Fibroblast of skin of right biceps (primary cell): ENCODE results near the gene PTGES.
"Not testable (repeated sequence)": the region's sequence is repeated elsewhere in the genome, so short reads cannot be mapped to it uniquely, and the experiment has no call there.

ENCODE experiments used
- DNase-seq: peaks from one replicate; pipeline ENCODE4 v3.0.0-alpha.2; 2013

PTGES gene

DNA sequence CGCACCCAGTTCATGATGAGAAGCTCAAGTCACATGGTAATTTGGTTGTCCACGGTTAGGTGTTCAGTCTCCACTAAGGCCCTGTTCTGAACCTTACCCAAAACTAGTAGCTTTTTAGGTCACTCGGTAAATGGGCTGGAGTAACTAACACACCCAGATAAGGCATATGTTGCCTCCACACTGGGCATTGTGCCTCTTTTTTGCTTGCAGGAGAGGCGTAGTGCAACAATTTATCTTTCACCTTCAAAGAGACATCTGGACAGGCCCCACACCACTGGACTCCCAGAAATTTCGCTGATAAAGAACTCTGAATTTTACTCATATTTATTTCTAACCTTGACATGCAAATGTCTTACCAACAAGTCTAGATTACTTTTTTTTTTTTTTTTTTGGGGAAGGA, 16.8 kb upstream of the PTGES start:
- no peak for DNase-seq

- DNase-seq: no peak
Observed at GRCh38 chr9:129768486-129768885, 15.6 kb upstream of the PTGES start.

DNA sequence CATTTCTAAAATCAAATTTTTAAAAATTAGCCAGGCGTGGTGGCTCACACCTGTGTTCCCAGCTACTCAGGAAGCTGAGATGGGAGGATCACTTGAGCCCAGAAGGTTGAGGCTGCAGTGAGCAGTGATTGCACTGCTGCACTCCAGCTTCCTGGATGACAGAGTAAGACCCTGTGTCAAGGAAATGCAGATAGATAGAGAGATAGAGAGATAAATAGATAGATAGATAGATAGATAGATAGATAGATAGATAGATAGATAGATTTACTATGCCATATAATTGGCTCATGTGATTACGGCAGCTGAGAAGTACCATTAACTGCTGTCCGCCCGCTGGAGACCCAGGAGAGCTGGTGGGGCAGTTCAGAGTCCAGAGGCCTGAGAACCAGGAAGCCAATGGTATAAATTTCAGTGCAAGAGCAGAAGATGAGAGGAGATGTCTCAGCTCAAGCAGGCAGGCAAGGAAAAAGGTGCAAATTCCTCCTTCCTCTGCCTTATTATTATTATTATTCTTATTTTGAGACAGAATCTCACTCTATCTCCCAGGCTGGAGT, 13.0 kb upstream of the PTGES start:
- DNase-seq: no peak

DNA sequence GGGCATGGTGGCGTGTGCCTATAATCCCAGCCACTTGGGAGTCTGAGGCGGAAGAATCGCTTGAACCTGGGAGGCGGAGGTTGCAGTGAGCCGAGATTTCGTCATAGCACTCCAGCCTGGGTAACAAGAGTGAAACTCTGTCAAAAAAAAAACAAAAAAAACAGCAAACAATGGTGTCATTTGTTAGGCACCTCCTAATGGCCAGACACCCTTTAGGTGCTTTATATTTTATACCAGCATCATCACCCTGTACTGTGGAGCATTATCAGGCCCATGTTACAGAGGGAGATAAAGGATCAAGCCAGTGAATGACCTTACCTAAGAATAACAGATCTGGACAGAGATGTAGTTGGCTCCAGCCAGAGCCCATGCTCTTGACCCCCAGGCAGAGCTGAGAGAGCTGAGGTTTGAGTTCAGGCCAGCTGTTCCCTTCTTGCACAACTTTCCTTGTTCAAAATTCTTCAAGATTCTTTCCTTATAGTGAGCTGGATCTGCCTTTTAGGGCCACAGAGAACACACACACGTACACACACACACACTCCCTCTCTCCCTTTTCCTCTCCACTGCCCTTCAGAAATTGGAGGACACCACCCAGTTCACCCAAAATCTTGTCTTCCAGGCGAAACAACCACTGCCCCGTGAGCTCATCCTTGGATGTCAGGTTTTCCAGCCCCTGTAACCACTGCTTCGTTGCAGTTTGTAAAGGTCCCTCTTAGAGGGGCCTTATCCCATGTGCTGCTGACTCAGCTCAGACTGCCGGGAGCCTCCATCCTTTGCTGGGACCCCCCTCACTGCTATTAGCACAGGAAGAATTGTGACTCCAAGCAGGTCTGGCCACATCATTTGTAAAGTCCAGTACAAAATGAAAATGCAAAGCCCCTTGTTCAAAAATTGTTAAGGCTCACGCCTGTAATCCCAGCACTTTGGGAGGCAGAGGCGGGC, 10.4 kb upstream of the PTGES start:
- peak; percentile 61 for DNase-seq

DNA sequence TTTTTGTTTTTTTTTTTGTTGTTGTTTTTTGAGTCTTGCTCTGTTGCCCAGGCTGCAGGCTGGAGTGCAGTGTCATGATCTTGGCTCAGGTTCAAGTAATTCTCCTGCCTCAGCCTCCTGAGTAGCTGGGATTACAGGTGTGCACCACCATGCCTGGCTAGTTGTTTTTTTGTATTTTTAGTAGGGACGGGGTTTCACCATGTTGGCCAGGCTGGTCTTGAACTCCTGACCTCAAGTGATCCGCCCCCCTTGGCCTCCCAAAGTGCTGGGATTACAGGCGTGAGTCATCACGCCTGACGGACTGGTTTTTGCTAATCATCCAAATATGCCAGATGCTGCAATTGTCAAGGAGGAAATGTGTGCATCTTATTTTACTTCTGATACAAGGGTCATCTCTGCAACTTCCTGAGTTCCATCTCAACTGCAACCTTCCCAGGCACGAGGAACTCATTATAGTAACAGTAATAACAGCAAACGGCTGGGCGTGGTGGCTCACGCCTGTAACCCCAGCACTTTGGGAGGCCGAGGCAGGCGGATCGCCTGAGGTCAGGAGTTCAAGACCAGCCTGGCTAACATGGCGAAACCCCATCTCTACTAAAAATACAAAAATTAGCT, 9.6 kb upstream of the PTGES start:
- DNase-seq: peak; percentile 97

DNA sequence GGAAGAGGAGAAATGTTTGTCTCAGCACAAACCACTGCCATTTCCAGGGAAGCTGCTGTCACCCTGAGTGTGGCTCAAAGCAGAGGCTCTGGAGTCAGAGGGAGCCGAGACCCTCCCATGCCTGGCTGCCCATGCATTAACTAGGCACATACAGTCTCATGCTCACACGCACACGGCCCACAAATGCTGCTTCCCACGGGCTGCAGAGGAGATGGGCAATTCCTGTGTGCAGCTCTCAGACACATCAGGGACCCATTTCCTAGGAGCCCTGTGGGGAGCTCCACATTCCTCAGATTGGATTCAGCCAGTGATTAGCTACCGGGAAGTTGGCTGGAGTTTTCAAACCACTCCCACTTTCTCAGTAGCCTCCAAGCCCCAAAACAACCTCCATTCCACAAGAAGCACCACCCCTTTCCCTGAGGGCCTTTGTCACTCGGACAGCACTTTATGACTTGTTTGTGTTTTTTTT, 9.1 kb upstream of the PTGES start:
- DNase-seq: peak; percentile 88

DNA sequence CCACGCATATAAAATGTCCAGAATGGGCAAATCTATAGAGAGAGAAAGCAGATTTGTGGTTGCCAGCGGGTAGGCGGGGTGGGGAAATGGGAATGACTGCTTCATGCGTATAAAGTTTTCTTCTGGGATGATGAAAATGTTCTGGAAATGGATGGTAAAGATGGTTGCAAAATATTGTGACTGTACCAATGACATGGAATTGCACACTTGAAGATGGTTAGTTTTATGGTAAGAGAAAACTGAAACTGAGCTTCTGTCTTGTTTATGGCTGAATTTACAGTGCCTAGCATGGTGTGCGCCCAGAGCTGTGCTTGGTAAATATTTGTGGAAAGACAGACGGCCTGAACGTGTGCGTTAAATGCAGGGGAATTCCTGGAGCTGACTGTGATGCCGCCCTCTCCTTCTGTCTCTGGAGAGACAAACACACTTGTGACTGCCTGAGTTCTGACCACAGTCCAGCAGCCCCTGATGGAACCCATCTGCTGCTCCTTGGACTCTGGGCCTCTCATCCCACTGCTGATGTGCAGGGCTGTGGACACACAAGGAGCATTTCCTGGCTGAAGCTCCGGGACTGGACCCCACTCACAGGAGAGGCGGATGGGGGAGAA, 8.6 kb upstream of the PTGES start:
- DNase-seq: peak; percentile 59

DNA sequence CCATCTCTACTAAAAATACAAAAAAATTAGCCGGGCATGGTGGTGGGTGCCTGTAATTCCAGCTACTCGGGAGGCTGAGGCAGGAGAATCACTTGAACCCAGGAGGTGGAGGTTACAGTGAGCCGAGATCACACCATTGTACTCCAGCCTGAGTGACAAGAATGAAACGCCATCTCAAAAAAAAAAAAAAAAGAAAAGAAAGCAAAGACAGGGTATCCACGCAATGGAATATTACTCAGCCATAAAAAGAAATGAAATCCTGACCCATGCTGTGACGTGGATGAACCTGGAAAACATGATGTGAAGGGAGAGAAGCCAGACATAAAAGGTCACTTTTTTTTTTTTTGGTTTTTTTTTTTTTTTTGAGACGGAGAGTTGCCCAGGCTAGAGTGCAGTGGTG, 7.9 kb upstream of the PTGES start:
- not testable (repeated sequence) for DNase-seq

GRCh38 chr9:129759804-129760502, 7.1 kb upstream of the PTGES start:
- no peak for DNase-seq

- DNase-seq: no peak
Observed at GRCh38 chr9:129759319-129759718, 6.5 kb upstream of the PTGES start.

- DNase-seq: no peak
Observed at GRCh38 chr9:129757045-129757444, 4.2 kb upstream of the PTGES start.

GRCh38 chr9:129756191-129756590, 3.3 kb upstream of the PTGES start:
- no peak for DNase-seq

GRCh38 chr9:129755151-129755550, 2.3 kb upstream of the PTGES start:
- no peak for DNase-seq

DNA sequence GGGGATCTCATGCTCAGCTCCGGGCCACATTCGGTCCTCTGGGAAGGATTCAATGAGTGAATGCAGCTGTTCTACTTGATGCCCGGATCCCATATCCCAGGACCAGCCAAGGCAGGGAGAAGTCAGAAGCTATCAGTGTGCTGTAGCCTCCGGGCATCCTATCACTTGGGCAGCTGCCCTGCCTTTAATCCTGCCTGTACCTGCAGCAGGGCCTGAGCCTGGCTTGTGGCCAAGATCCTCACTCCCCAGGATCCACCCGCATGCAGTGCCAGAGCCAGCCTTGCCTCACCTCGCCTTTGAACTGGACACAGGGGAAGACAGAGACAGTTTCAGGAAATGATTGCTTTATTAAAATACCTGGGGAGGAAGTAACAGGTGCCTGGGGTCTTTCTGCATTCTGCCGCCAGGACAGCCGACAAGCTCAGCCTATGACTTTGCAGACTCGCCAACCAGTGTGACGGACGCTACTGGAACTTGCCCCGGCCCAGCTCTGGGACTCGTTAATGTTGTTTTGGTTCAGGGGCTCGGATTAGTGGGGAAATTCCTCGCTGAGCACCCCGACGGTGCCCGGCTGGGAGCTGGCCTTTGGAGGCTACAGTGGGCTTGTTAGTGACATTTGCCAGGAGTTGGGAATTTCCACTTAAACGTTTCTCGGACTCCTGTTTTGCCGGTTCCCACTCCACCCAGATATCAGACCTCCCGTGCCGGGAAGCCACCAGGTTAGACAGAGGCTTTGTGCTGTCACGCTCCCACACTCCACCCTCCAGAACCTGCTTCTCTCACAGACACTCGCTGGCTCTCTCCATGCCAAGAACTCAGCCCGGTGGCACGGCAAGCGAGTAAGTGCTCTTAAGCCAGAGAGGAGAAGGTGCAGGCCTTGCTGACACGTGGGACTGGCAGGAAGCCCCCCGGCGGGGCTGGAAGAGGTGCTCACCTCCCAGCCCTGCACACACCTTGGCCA, 721 bp downstream of the PTGES start:
- no peak for DNase-seq

DNA sequence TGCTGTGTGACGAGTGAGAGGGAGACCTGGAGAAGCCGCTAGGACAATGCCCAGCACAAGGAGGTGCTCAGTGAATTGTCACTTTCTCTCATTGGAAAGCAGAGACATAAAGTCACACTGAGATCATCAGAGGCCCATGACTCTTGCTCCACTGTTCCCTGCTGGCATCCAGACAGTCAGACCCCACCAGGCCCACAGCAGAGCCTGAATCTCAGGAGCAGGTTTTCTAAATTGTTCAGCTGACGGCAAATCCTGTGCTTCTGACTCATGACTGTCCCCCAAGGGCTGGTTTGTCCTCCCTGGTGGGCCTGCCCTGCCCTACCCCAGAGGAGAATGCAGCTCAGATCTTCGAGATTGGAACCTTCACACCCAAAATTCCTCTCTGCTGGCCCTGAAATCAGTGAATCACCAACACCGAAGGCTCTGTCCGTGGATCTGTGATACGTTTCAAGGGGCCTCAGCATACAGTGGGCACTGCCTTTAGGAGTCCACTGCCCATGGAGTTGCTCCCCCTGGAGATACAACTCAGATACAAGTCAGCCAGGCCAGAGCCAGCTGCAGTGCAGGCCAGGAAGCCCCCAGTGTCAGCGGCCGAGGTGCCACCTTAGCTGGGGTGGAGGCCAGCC, 2.7 kb downstream of the PTGES start:
- peak; percentile 86 for DNase-seq

DNA sequence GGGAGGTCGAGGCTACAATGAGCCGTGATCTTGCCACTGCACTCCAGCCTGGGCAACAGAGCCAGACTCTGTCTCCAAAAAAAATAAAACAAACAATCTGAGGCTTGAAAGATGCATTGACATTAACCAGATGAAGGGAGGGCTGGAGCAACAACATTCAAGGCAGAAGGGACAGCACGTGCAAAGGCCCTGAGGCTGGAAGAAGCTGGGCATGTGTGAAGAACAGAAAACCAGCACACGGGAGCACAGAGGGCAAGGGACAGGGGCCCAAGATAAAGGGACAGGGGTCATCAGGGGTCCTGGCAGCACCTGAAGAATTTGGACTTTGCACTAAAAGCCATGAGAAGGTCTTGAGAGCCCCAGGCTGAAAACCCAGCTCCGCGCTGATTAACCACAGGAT, 3.3 kb downstream of the PTGES start:
- no peak for DNase-seq

DNA sequence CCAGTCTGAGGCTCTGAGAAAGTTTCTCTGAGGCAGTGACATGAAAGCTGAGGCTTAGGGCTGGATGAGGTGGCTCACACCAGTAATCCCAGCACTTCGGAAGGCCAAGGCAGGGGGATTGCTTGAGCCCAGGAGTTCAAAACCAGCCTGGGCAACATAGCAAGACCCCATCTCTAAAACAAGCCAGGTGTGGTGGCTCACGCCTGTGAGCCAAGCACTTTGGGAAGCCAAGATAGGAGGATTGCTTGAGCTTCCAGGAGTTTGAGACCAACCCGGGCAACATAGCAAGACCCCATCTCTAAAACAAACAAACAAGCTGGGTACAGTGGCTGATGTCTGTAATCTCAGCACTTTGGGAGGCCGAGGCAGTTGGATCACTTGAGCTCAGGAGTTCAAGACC, 3.8 kb downstream of the PTGES start:
- not testable (repeated sequence) for DNase-seq

- DNase-seq: no peak
Observed at GRCh38 chr9:129748249-129748648, 4.6 kb downstream of the PTGES start.

GRCh38 chr9:129746092-129746777, 6.6 kb downstream of the PTGES start:
- DNase-seq: peak; percentile 63

- no peak for DNase-seq
Observed at GRCh38 chr9:129745200-129745599, 7.6 kb downstream of the PTGES start.
